ENCODE results near the gene ROCK2. TPM values are rescaled to one million over a fixed set of nuclear protein-coding genes. Genes with fewer than 3 reads are reported as not detected.
"Not testable (repeated sequence)": the region's sequence is repeated elsewhere in the genome, so short reads cannot be mapped to it uniquely, and the experiment has no call there.

Gene ROCK2
- total RNA-seq, 1 donor from 2014 or later = 45.4 TPM

GRCh38 chr2:11236335-11236734 is 108.1 kb downstream of the ROCK2 start:
- peaks cover 4% of the 10 kb centered on the region for H3K9me3 Mint-ChIP-seq
- DNase-seq (ENCODE audit: low spot score in 2 of 2, unreplicated experiment in 2 of 2) = no peak
- peaks cover 13% of the 10 kb centered on the region for H3K36me3 Mint-ChIP-seq
- no peaks in the 10 kb centered on the region for H3K27me3 Mint-ChIP-seq (ENCODE audit: low read depth)
- H3K4me3 Mint-ChIP-seq = no peak overlapping the region
- peak overlapping the region; percentile 2 for H3K27ac Mint-ChIP-seq
- TF ChIP-seq, protein P1, sequence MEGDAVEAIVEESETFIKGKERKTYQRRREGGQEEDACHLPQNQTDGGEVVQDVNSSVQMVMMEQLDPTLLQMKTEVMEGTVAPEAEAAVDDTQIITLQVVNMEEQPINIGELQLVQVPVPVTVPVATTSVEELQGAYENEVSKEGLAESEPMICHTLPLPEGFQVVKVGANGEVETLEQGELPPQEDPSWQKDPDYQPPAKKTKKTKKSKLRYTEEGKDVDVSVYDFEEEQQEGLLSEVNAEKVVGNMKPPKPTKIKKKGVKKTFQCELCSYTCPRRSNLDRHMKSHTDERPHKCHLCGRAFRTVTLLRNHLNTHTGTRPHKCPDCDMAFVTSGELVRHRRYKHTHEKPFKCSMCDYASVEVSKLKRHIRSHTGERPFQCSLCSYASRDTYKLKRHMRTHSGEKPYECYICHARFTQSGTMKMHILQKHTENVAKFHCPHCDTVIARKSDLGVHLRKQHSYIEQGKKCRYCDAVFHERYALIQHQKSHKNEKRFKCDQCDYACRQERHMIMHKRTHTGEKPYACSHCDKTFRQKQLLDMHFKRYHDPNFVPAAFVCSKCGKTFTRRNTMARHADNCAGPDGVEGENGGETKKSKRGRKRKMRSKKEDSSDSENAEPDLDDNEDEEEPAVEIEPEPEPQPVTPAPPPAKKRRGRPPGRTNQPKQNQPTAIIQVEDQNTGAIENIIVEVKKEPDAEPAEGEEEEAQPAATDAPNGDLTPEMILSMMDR (IDR thresholded peaks at IDR 0.05; ENCODE audit: unreplicated experiment) = no peak
- no peaks in the 10 kb centered on the region for H3K4me1 Mint-ChIP-seq

DNA sequence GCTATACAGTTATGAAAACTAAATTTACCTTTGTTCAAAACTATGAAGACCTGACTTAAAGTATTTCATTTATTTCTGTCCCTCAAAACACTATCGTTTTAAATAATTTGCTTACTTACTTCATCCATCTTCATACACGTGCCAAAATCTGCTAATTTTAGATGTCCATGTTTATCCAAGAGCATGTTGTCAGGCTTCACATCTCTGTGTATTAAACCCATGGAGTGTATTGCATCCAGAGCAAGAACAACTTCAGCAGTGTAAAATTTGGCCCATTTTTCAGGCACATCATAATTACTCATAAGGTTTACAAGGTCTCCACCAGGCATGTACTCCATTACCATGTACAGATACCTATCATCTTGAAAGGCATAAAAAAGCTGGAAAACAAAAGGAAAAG is 108.9 kb downstream of the ROCK2 start:
- TF ChIP-seq, protein P1 (IDR thresholded peaks at IDR 0.05; ENCODE audit: unreplicated experiment) = no peak
- Mint-ChIP-seq H3K4me3 (no peak overlapping the region), H3K9me3 (no peaks in the 10 kb centered on the region), H3K4me1 (no peaks in the 10 kb centered on the region), H3K36me3 (peaks cover 9% of the 10 kb centered on the region), H3K27me3 (ENCODE audit: low read depth) (no peaks in the 10 kb centered on the region), H3K27ac (no peak overlapping the region)
- no peak for DNase-seq (ENCODE audit: low spot score in 2 of 2, unreplicated experiment in 2 of 2)

DNA sequence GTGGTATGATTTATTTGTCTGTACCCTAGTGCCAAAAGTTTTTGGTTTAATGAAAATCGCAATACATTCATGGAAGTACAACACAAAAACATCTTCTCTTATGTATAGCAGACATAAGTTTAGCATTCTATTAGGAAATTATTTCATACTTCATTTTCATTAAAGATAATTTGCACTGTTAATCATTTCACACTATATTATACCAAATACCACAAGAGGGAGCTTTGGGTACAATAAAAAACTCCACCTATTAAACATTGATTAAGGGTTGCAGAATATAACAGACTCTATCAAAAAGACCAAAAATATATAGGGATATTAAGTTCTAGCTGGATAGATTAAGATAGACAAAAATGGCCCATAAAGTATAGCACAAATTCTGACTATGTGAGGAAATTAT is 110.1 kb downstream of the ROCK2 start:
- Mint-ChIP-seq H3K9me3 (no peaks in the 10 kb centered on the region), H3K27me3 (ENCODE audit: low read depth) (no peaks in the 10 kb centered on the region), H3K4me1 (no peaks in the 10 kb centered on the region), H3K36me3 (peaks cover 8% of the 10 kb centered on the region), H3K27ac (no peak overlapping the region), H3K4me3 (no peak overlapping the region)
- no peak for DNase-seq (ENCODE audit: low spot score in 2 of 2, unreplicated experiment in 2 of 2)
- TF ChIP-seq, protein P1 (IDR thresholded peaks at IDR 0.05; ENCODE audit: unreplicated experiment) = peak; percentile 45

DNA sequence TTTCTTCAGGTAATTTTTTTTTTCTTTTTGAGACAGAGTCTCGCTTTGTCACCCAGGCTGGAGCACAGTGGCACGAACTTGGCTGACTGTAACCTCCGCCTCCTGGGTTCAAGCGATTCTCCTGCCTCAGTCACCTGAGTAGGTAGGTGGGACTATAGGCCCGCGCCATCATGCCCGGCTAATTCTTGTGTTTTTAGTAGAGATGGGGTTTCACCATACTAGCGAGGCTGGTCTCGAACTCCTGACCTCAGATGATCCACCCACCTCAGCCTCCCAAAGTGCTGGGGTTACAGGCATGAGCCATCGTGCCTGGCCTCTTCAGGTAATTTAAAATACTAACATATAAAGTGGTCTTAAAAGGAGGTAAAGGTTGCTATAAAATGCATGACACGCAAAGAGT is 113.2 kb downstream of the ROCK2 start:
- H3K4me3 Mint-ChIP-seq; H3K36me3 Mint-ChIP-seq; DNase-seq (ENCODE audit: low spot score in 2 of 2, unreplicated experiment in 2 of 2); H3K4me1 Mint-ChIP-seq; H3K27me3 Mint-ChIP-seq (ENCODE audit: low read depth); H3K9me3 Mint-ChIP-seq; H3K27ac Mint-ChIP-seq: not testable (repeated sequence)

DNA sequence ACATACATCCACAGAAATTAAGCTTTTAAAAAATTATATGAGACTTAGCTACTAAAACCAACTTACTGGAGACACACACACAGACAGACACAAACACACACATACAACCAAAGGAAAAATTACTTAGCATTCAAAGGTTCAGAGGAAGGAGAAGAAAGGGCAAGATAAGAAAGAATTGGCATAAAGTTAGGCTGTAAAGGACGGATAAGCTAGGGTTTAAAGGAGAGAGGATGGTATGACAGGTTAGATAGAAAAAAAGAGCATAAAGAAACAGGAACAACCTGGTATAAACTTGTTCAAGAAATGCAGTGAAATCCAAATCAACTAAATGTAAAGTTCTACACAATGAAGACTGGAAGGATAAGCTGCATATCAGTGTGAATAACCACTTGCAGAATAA is 115.7 kb downstream of the ROCK2 start:
- H3K36me3 Mint-ChIP-seq = peaks cover 8% of the 10 kb centered on the region
- no peaks in the 10 kb centered on the region for H3K27me3 Mint-ChIP-seq (ENCODE audit: low read depth)
- TF ChIP-seq, protein P1 (IDR thresholded peaks at IDR 0.05; ENCODE audit: unreplicated experiment) = no peak
- H3K9me3 Mint-ChIP-seq = no peaks in the 10 kb centered on the region
- H3K27ac Mint-ChIP-seq = no peak overlapping the region
- DNase-seq (ENCODE audit: low spot score in 2 of 2, unreplicated experiment in 2 of 2) = no peak
- H3K4me1 Mint-ChIP-seq = no peaks in the 10 kb centered on the region
- no peak overlapping the region for H3K4me3 Mint-ChIP-seq

- H3K4me3 Mint-ChIP-seq = no peak overlapping the region
- TF ChIP-seq, protein P1 (IDR thresholded peaks at IDR 0.05; ENCODE audit: unreplicated experiment) = no peak
- H3K27me3 Mint-ChIP-seq (ENCODE audit: low read depth) = no peaks in the 10 kb centered on the region
- H3K36me3 Mint-ChIP-seq = peaks cover 13% of the 10 kb centered on the region
- no peak for DNase-seq (ENCODE audit: low spot score in 2 of 2, unreplicated experiment in 2 of 2)
- H3K27ac Mint-ChIP-seq = no peak overlapping the region
- no peaks in the 10 kb centered on the region for H3K4me1 Mint-ChIP-seq
- no peaks in the 10 kb centered on the region for H3K9me3 Mint-ChIP-seq
Observed at GRCh38 chr2:11227595-11227994, 116.8 kb downstream of the ROCK2 start.

Measured in mesothelial cell of epicardium (in vitro differentiated cells).